Gastrocnemius medialis (tissue), 4 donors: ENCODE results near the gene ZNF668.

Experiments
- CTCF ChIP-seq, 5 experiments: fragments of 450-650 bp in 3 of 5; fragments of 200-600 bp in 2 of 5; sonication (generic) in 2 of 5; IDR thresholded peaks in 4 of 5; conservative IDR thresholded peaks in 1 of 5; 1 replicate in 4 of 5; 2 replicates in 1 of 5; pipeline ENCODE4 v1.5.1; 2016 to 2019; ENCODE audit warnings: antibody characterized with exemption in 5 of 5, mild to moderate bottlenecking in 3 of 5, moderate library complexity in 3 of 5
- POLR2A ChIP-seq, 2 donors: fragments of 450-650 bp; IDR thresholded peaks; one replicate each; pipeline ENCODE4 v1.6.1; 2017; ENCODE audit warnings: antibody characterized with exemption in 2 of 2, mild to moderate bottlenecking in 2 of 2, moderate library complexity in 2 of 2

- no peak for TF ChIP-seq POLR2A (IDR thresholded peaks at IDR 0.05)
- TF ChIP-seq CTCF (IDR thresholded peaks at IDR 0.05 in 4 of 5, conservative IDR thresholded peaks at IDR 0.05 in 1 of 5), result no peak
Measured at GRCh38 chr16:31083981-31084380, 9.9 kb upstream of the ZNF668 start.
